DOHH2 (cell line): ENCODE measurements around the gene ANKRD39.

ENCODE experiments used
- EZH2phosphoT487 ChIP-seq: fragments of 200-600 bp; sonication (generic); IDR thresholded peaks from 2 replicates; pipeline ENCODE4 v1.6.1; 2017; ENCODE audit warnings: borderline replicate concordance, mild to moderate bottlenecking, antibody characterized with exemption, low read length, moderate library complexity, mixed read lengths
- TF ChIP-seq, protein P1 (sequence below): fragments of 200-600 bp; sonication (generic); IDR thresholded peaks from one replicate; pipeline ENCODE4 v1.5.1; 2014; ENCODE audit warnings: antibody characterized with exemption, mild to moderate bottlenecking, low read depth, low read length; ENCODE audit not compliant: poor library complexity, severe bottlenecking

DNA sequence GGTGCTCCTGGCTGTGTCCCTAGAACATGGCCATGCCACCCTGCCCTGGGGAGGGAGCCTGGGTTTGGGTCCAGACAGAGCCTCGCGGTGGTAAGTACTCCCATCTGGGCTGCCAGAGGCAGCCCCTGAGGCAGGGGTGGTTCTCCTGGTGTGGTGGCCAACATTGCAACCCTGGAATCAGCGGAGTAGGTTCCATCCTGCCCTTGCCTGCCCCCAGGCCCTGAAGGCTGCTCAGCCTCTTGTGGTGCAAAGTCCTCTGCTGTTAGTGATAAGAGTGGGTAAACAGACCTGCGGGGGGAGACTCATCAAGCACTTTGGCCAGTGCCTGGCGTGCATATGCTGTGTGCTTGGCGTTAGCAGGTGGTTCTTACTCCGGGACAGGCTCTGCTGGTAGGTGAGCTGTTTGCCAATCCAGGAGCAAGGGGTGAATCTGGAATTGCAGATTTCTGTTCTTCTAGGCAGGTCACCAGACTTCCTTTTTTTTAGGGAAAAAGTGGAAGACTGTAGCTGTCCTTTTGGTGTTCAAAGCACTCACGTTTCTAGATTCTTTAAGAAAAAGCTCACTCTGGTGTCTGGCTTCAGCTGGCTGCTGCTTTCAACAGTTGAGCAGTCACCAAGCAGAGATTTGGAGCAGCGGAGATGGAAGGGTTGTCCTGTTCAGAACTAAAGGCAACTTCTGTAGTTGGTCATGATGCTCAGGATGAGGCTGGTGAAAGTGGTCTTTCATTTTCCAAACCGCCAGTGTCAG is 38.5 kb downstream of the ANKRD39 start:
- TF ChIP-seq, protein P1, sequence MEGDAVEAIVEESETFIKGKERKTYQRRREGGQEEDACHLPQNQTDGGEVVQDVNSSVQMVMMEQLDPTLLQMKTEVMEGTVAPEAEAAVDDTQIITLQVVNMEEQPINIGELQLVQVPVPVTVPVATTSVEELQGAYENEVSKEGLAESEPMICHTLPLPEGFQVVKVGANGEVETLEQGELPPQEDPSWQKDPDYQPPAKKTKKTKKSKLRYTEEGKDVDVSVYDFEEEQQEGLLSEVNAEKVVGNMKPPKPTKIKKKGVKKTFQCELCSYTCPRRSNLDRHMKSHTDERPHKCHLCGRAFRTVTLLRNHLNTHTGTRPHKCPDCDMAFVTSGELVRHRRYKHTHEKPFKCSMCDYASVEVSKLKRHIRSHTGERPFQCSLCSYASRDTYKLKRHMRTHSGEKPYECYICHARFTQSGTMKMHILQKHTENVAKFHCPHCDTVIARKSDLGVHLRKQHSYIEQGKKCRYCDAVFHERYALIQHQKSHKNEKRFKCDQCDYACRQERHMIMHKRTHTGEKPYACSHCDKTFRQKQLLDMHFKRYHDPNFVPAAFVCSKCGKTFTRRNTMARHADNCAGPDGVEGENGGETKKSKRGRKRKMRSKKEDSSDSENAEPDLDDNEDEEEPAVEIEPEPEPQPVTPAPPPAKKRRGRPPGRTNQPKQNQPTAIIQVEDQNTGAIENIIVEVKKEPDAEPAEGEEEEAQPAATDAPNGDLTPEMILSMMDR: no peak
- no peak for TF ChIP-seq EZH2phosphoT487
